ENCODE data around the gene DAZAP2. TPM values are rescaled to one million over a fixed set of nuclear protein-coding genes. Genes with fewer than 3 reads are reported as not detected.

Gene DAZAP2
- total and polyA plus RNA-seq, 4 donors = 66.0 to 218 (median 135) TPM

DNA sequence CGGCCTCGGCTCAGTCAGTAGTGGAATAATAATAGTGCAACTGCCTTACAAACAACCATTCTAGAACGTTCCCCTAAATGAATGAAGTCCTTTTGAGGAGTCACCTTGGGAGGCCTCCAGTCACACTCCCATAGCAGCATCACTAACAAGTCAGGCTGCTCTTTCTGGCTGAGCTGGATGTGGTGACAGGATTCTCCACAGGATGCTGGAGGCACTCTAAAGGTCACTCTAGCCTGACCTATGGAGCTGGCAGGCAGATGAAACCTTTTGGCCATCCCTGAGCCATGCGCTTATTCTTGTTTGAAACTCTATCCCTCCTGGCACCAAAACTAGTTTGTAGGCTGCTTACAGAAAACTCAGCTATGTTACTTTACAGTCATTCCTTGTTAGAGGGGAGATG, 47.8 kb upstream of the DAZAP2 start:
- Histone ChIP-seq H3K4me1 (ENCODE audit: control insufficient read depth in 4 of 4, insufficient read depth in 4 of 4, low read length in 3 of 4) (no peaks in the 10 kb centered on the region), H3K36me3 (ENCODE audit: control insufficient read depth in 4 of 4, insufficient read depth in 3 of 4, low read depth in 1 of 4, low read length in 3 of 4) (peaks cover 0 to 3% (median 0%) of the 10 kb centered on the region in 4 donors), H3K9ac (ENCODE audit: low read depth in 1 of 2, low read length in 2 of 2) (no peak overlapping the region), H3K27me3 (ENCODE audit: control insufficient read depth in 4 of 4, insufficient read depth in 4 of 4, low read length in 3 of 4) (no peaks in the 10 kb centered on the region), H3K27ac (ENCODE audit: low read depth in 1 of 2, low read length in 2 of 2) (no peak overlapping the region), H3K9me3 (ENCODE audit: control insufficient read depth in 4 of 4, low read length in 3 of 4) (no peaks in the 10 kb centered on the region), H3K4me3 (ENCODE audit: low read depth in 1 of 3, low read length in 3 of 3) (no peak overlapping the region)
- TF ChIP-seq NR2F2 (IDR thresholded peaks at IDR 0.05) (no peak), FOXA2 (IDR thresholded peaks at IDR 0.05) (no peak), SP1 (IDR thresholded peaks at IDR 0.05) (no peak), EGR1 (IDR thresholded peaks at IDR 0.05; ENCODE audit: low read depth in 2 of 2) (no peak), TAF1 (conservative IDR thresholded peaks at IDR 0.05) (no peak)
- TF ChIP-seq, protein P1, sequence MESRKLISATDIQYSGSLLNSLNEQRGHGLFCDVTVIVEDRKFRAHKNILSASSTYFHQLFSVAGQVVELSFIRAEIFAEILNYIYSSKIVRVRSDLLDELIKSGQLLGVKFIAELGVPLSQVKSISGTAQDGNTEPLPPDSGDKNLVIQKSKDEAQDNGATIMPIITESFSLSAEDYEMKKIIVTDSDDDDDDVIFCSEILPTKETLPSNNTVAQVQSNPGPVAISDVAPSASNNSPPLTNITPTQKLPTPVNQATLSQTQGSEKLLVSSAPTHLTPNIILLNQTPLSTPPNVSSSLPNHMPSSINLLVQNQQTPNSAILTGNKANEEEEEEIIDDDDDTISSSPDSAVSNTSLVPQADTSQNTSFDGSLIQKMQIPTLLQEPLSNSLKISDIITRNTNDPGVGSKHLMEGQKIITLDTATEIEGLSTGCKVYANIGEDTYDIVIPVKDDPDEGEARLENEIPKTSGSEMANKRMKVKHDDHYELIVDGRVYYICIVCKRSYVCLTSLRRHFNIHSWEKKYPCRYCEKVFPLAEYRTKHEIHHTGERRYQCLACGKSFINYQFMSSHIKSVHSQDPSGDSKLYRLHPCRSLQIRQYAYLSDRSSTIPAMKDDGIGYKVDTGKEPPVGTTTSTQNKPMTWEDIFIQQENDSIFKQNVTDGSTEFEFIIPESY (IDR thresholded peaks at IDR 0.05) = no peak
- TF ChIP-seq, protein P2, sequence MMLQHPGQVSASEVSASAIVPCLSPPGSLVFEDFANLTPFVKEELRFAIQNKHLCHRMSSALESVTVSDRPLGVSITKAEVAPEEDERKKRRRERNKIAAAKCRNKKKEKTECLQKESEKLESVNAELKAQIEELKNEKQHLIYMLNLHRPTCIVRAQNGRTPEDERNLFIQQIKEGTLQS (IDR thresholded peaks at IDR 0.05) = no peak
- 93% methylated on average over 4 of the region's 4 CpGs for WGBS
- no peak for DNase-seq (ENCODE audit: low spot score)

DNA sequence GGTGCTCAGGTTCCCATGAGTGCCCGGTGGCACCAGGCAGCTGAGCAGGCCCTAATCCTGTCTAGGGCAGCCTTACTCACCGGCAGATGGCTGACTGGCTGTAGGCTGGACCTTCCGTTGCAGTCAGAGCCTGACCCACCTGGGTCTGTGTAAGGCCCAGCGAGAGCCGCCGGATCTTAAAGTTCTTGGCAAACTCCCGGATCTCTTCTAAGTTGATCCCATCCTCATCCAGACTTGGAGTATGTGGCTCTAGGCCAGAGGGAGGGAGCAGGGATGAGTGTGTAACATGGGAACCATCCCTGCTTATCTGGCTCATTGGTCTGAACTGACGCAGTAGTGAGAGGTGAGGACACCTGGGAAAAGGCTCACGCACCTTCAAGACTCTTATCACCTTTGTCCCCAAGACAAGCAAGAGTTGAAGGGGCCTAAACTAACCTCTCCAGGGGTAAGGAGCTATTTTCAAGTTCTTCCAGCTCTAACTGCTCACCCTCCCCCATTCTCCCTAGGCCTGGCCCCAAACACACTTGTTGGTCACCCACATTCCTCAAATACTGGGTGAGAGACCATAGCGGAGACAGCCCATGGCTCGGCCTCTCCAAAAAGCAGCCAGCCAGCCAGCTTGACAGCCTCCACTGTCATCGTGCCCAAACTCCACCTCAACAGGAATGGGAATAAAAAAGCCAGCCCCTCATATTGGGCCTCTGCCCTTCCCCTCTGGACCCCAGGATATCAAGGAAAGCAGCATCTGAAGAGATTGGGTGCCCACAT, 46.9 kb upstream of the DAZAP2 start:
- 96% methylated on average over 12 of the region's 12 CpGs for WGBS
- Histone ChIP-seq H3K9ac (ENCODE audit: low read depth in 1 of 2, low read length in 2 of 2) (no peak overlapping the region), H3K9me3 (ENCODE audit: control insufficient read depth in 4 of 4, low read length in 3 of 4) (no peaks in the 10 kb centered on the region), H3K27me3 (ENCODE audit: control insufficient read depth in 4 of 4, insufficient read depth in 4 of 4, low read length in 3 of 4) (no peaks in the 10 kb centered on the region), H3K27ac (ENCODE audit: low read depth in 1 of 2, low read length in 2 of 2) (no peak overlapping the region), H3K36me3 (ENCODE audit: control insufficient read depth in 4 of 4, insufficient read depth in 3 of 4, low read depth in 1 of 4, low read length in 3 of 4) (peaks cover 0 to 3% (median 0%) of the 10 kb centered on the region in 4 donors), H3K4me1 (ENCODE audit: control insufficient read depth in 4 of 4, insufficient read depth in 4 of 4, low read length in 3 of 4) (no peaks in the 10 kb centered on the region), H3K4me3 (ENCODE audit: low read depth in 1 of 3, low read length in 3 of 3) (no peak overlapping the region)
- TF ChIP-seq NR2F2 (IDR thresholded peaks at IDR 0.05) = no peak
- TF ChIP-seq, protein P3, sequence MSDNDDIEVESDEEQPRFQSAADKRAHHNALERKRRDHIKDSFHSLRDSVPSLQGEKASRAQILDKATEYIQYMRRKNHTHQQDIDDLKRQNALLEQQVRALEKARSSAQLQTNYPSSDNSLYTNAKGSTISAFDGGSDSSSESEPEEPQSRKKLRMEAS (IDR thresholded peaks at IDR 0.05) = no peak
- TF ChIP-seq TAF1 (conservative IDR thresholded peaks at IDR 0.05) = no peak
- TF ChIP-seq RXRA (IDR thresholded peaks at IDR 0.05) = no peak
- TF ChIP-seq EGR1 (IDR thresholded peaks at IDR 0.05; ENCODE audit: low read depth in 2 of 2) = no peak
- no peak for TF ChIP-seq HNF4G (IDR thresholded peaks at IDR 0.05)
- TF ChIP-seq, protein P2 (IDR thresholded peaks at IDR 0.05) = no peak
- TF ChIP-seq FOXA2 (IDR thresholded peaks at IDR 0.05) = no peak
- TF ChIP-seq YY1 (IDR thresholded peaks at IDR 0.05) = no peak
- no peak for TF ChIP-seq REST (IDR thresholded peaks at IDR 0.05)
- TF ChIP-seq, protein P4, sequence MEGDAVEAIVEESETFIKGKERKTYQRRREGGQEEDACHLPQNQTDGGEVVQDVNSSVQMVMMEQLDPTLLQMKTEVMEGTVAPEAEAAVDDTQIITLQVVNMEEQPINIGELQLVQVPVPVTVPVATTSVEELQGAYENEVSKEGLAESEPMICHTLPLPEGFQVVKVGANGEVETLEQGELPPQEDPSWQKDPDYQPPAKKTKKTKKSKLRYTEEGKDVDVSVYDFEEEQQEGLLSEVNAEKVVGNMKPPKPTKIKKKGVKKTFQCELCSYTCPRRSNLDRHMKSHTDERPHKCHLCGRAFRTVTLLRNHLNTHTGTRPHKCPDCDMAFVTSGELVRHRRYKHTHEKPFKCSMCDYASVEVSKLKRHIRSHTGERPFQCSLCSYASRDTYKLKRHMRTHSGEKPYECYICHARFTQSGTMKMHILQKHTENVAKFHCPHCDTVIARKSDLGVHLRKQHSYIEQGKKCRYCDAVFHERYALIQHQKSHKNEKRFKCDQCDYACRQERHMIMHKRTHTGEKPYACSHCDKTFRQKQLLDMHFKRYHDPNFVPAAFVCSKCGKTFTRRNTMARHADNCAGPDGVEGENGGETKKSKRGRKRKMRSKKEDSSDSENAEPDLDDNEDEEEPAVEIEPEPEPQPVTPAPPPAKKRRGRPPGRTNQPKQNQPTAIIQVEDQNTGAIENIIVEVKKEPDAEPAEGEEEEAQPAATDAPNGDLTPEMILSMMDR (IDR thresholded peaks at IDR 0.05; ENCODE audit: low read depth, low read length, missing input control) = no peak
- no peak for TF ChIP-seq GABPA (IDR thresholded peaks at IDR 0.05 in 1 of 2, conservative IDR thresholded peaks at IDR 0.05 in 1 of 2)
- TF ChIP-seq HNF4A (conservative IDR thresholded peaks at IDR 0.05) = no peak
- no peak for DNase-seq (ENCODE audit: low spot score)
